Measurements from ENCODE around the gene ARMC7.

The ARMC7 gene

DNA sequence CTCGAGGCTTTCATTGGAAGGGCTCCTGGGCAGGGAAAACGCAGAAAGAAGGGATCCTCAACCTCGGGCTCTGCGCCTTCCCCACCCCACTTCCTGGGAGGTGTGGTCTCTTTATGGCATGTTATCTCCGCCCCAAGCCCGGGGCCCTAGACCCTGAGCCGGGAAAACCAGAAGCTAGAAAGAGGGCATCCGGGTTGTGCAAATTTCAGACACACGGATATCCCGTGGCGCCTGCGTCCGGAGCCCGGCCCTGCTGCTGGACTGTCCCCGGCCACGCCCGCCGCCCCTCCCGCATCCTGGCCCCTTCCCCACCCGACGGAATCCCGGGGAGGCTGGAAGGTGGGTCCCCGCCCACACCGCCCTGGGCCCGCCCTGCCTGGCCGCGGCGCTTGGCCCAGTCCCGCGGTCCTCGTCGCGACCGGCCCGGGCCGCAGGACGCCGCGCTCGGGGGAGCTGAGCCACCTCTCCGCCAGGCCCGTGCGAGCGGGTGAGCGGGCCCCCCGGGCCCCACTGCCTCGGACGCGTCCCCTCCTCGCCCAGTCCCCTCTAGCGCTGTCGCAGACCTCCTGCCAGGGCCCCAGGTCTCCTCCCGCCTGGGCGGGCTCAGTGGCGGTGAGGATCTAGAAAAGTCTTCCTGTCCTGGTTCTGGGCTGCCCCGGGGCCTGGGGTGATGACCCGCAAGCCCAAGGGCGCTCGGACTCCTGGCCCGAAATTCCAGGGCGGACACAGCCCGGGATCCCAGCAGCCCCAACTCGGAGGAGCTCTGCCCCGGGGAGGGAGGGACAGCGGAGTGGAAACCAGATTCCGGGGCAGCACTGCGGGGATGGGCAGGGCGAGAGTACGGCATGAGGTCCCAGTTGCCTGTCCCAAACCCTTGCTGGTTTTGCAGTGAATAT, 22.0 kb upstream of the ARMC7 start, which contains the start of gene SLC16A5:
Gene SLC16A5, plus strand, starts transcription at position 397 of the 896 bp plus-strand sequence. CDS start 5,683 bp downstream, outside the sequence.
- Histone ChIP-seq H3K4me1 (peaks cover 20% of the 10 kb centered on the region), H3K4me3 (ENCODE audit: low read depth, low read length) (peak within 1 kb of the TSS; percentile 59), H2AFZ (peak within 1 kb of the TSS; percentile 99), H3K9me3 (ENCODE audit: control insufficient read depth, low read length) (no peaks in the 10 kb centered on the region), H3K36me3 (ENCODE audit: control insufficient read depth, insufficient read depth, low read length) (no peaks in the 10 kb centered on the region), H3K27me3 (ENCODE audit: control insufficient read depth, insufficient read depth, low read length) (no peaks in the 10 kb centered on the region), H3K4me2 (ENCODE audit: low read length) (peak within 1 kb of the TSS; percentile 64), H3K27ac (peak within 1 kb of the TSS; percentile 54), H3K9ac (peak within 1 kb of the TSS; percentile 50), H3K79me2 (peaks cover 4% of the 10 kb centered on the region)
- TF ChIP-seq, protein P1, sequence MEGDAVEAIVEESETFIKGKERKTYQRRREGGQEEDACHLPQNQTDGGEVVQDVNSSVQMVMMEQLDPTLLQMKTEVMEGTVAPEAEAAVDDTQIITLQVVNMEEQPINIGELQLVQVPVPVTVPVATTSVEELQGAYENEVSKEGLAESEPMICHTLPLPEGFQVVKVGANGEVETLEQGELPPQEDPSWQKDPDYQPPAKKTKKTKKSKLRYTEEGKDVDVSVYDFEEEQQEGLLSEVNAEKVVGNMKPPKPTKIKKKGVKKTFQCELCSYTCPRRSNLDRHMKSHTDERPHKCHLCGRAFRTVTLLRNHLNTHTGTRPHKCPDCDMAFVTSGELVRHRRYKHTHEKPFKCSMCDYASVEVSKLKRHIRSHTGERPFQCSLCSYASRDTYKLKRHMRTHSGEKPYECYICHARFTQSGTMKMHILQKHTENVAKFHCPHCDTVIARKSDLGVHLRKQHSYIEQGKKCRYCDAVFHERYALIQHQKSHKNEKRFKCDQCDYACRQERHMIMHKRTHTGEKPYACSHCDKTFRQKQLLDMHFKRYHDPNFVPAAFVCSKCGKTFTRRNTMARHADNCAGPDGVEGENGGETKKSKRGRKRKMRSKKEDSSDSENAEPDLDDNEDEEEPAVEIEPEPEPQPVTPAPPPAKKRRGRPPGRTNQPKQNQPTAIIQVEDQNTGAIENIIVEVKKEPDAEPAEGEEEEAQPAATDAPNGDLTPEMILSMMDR (IDR thresholded peaks at IDR 0.05) = no peak

DNA sequence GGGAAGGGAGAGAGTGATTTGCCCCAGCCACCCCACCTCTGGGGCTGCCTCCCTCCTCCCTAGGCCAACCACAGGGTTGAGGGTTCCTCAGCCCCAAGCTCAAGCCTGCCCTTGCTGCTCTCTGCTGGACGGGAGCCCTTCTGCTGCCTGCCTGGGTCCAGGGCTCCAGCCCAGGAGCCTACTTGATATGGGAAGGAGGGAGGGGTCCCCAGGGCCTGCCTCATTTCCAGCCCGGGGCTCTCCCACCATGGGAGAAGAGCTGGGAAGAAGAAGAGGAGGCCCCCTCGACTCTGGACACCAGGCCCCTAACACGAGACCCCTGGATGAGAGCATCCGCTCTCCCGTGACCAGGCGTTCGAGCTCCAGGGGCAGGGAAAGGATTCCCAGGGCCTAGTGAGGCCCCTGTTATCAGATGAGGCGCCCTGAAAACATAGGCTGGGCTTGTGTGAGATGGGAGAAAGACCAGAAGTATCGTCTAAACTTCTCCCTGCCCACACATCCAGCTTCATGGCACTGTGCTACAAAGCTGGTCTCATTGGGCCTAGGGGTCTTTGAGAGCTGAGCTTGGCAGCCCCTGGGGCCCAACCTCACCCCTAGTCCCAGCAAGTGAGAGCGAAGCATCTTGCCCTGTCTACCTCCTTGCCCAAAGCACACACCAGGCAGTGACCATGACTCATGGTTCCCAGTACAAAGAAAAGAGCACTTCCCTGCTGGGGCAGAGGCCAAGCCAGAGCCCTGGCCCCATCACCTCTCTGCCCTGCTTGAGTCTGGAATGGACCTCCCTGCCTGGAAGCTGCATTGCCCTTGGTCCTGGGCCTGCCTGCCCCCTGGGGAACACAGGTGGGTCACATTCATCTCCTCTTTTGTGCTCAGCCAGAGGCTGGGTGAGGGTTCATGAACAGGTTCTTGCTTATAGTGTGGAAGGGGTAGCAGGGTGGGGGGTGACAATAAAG, 21.0 kb upstream of the ARMC7 start:
- TF ChIP-seq, protein P1 (IDR thresholded peaks at IDR 0.05) = no peak
- peak overlapping the region; percentile 50 for H3K9ac ChIP-seq
- H3K4me3 ChIP-seq (ENCODE audit: low read depth, low read length) = peak overlapping the region; percentile 59
- no peaks in the 10 kb centered on the region for H3K36me3 ChIP-seq (ENCODE audit: control insufficient read depth, insufficient read depth, low read length)
- peaks cover 20% of the 10 kb centered on the region for H3K4me1 ChIP-seq
- no peaks in the 10 kb centered on the region for H3K9me3 ChIP-seq (ENCODE audit: control insufficient read depth, low read length)
- peak overlapping the region; percentile 54 for H3K27ac ChIP-seq
- peaks cover 4% of the 10 kb centered on the region for H3K79me2 ChIP-seq
- H3K4me2 ChIP-seq (ENCODE audit: low read length) = peak overlapping the region; percentile 64
- H3K27me3 ChIP-seq (ENCODE audit: control insufficient read depth, insufficient read depth, low read length) = no peaks in the 10 kb centered on the region
- peak overlapping the region; percentile 99 for H2AFZ ChIP-seq

DNA sequence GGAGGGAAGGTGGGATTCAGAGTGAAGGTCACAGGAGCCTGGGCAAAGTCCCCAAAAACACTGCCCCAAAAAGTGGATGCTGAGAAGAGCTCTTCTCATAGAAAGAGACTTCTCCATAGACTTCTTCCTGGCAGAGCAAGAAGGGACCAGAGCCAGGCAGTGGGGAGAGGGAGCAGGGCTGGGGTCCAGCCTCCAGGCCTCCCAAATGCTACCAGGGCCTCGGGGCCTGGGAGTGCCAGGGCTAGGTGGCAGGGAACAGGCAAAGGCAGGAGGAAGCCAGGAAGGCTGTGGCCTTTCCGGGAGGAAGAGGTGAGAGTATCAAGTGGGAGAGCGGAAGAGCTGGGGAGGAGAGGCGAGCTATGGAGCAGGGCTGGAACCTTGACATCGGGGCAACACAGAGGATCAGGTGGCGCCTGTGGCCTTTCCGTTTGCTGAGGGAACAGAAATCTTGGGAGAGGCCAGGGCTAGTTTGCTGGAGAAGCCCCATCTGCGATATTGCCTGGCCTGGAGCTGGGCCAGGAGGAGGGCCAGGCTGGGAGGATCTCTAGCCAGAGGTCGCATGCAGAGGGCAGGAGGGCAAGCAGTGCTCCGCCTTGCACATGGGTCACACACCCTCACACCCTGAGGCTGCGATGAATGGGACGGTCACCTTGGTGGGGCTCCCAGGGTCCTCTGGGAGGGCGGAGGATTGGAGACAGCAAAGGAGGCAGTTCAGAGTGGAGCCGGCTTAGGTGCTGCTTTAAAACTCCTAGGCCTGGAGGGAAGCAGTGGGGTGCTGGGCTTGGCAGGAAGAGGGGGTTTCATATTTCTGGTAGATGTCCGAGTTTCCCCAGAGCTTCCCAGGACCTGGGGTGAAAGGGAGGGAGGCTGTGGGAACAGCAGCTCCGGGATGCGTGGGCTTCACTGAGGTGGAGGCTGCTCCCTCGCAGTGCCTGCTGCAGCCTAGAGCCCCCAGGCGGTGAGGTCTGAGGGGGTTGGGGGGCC, 18.6 kb upstream of the ARMC7 start:
- Histone ChIP-seq H3K4me3 (ENCODE audit: low read depth, low read length) (no peak overlapping the region), H3K4me1 (peaks cover 20% of the 10 kb centered on the region), H3K79me2 (peaks cover 4% of the 10 kb centered on the region), H3K27ac (peak overlapping the region; percentile 37), H3K36me3 (ENCODE audit: control insufficient read depth, insufficient read depth, low read length) (no peaks in the 10 kb centered on the region), H3K4me2 (ENCODE audit: low read length) (peak overlapping the region; percentile 22), H3K9me3 (ENCODE audit: control insufficient read depth, low read length) (no peaks in the 10 kb centered on the region), H2AFZ (peak overlapping the region; percentile 73), H3K27me3 (ENCODE audit: control insufficient read depth, insufficient read depth, low read length) (no peaks in the 10 kb centered on the region), H3K9ac (no peak overlapping the region)
- TF ChIP-seq, protein P1 (IDR thresholded peaks at IDR 0.05) = no peak

DNA sequence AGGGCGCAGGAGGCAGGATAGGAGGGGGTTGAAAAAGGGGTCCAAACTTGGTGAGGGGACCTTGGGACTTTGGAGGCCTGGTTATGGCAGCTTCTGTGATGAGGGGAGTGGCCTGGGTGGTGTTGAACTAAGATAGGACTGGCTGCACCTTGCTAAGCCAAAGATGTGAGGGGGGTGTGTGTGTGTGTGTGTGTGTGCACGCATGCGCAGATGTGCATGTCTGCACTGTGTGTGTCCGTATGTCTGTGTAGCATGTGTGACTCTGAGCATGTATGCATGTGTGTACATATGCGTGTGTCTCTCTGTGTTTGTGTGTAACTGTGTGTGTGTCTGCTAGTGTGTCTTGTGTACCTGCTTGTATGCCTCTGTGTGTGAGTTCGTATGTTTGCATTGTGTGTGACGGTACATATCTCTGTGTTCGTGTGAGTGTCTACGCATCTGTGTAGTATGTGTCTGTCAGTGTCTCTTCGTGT, 17.9 kb upstream of the ARMC7 start:
- Histone ChIP-seq H3K27ac (no peak overlapping the region), H3K9me3 (ENCODE audit: control insufficient read depth, low read length) (no peaks in the 10 kb centered on the region), H3K4me3 (ENCODE audit: low read depth, low read length) (no peak overlapping the region), H3K36me3 (ENCODE audit: control insufficient read depth, insufficient read depth, low read length) (no peaks in the 10 kb centered on the region), H3K79me2 (peaks cover 4% of the 10 kb centered on the region), H3K4me2 (ENCODE audit: low read length) (no peak overlapping the region), H2AFZ (no peak overlapping the region), H3K27me3 (ENCODE audit: control insufficient read depth, insufficient read depth, low read length) (no peaks in the 10 kb centered on the region), H3K9ac (no peak overlapping the region), H3K4me1 (peaks cover 20% of the 10 kb centered on the region)
- TF ChIP-seq, protein P1 (IDR thresholded peaks at IDR 0.05) = no peak
